ENCODE measurements around the gene FANCC.
"Not testable (repeated sequence)": the region's sequence is repeated elsewhere in the genome, so short reads cannot be mapped to it uniquely, and the experiment has no call there.

FANCC gene

GRCh38 chr9:95204310-95204709 is 113.2 kb downstream of the FANCC start:
- Histone ChIP-seq H3K9me3 (ENCODE audit: severe bottlenecking) (no peaks in the 10 kb centered on the region), H3K36me3 (no peaks in the 10 kb centered on the region; the same call in 1 of the 2 replicates), H3K27me3 (ENCODE audit: insufficient read depth, low read depth, severe bottlenecking) (no peaks in the 10 kb centered on the region), H3K27ac (no peak overlapping the region), H3K4me3 (ENCODE audit: low read depth, low read length) (no peak overlapping the region)
- no peak for DNase-seq
- TF ChIP-seq CTCF (IDR thresholded peaks at IDR 0.05; ENCODE audit: low read depth, low read length), result no peak

GRCh38 chr9:95203019-95203418 is 114.5 kb downstream of the FANCC start:
- H3K27ac ChIP-seq; H3K36me3 ChIP-seq; H3K9me3 ChIP-seq (ENCODE audit: severe bottlenecking); H3K27me3 ChIP-seq (ENCODE audit: insufficient read depth, low read depth, severe bottlenecking); DNase-seq; H3K4me3 ChIP-seq (ENCODE audit: low read depth, low read length): not testable (repeated sequence)

- Histone ChIP-seq H3K27ac (no peak overlapping the region), H3K9me3 (ENCODE audit: severe bottlenecking) (no peaks in the 10 kb centered on the region), H3K27me3 (ENCODE audit: insufficient read depth, low read depth, severe bottlenecking) (no peaks in the 10 kb centered on the region), H3K4me3 (ENCODE audit: low read depth, low read length) (no peak overlapping the region), H3K36me3 (no peaks in the 10 kb centered on the region)
- no peak for DNase-seq
- no peak for TF ChIP-seq CTCF (IDR thresholded peaks at IDR 0.05; ENCODE audit: low read depth, low read length)
These were observed 115.3 kb downstream of the FANCC start for GRCh38 chr9:95202076-95202681.

- no peak overlapping the region for H3K4me3 ChIP-seq (ENCODE audit: low read depth, low read length)
- no peaks in the 10 kb centered on the region for H3K36me3 ChIP-seq
- H3K27me3 ChIP-seq (ENCODE audit: insufficient read depth, low read depth, severe bottlenecking), result no peaks in the 10 kb centered on the region
- H3K27ac ChIP-seq, result no peak overlapping the region
- TF ChIP-seq CTCF (IDR thresholded peaks at IDR 0.05; ENCODE audit: low read depth, low read length), result no peak
- no peaks in the 10 kb centered on the region for H3K9me3 ChIP-seq (ENCODE audit: severe bottlenecking)
- no peak for DNase-seq
These were observed 116.3 kb downstream of the FANCC start for GRCh38 chr9:95201206-95201605.

GRCh38 chr9:95197692-95198271 is 119.7 kb downstream of the FANCC start:
- DNase-seq, result no peak
- H3K9me3 ChIP-seq (ENCODE audit: severe bottlenecking), result no peaks in the 10 kb centered on the region
- H3K27ac ChIP-seq, result no peak overlapping the region
- H3K36me3 ChIP-seq, result no peaks in the 10 kb centered on the region
- no peaks in the 10 kb centered on the region for H3K27me3 ChIP-seq (ENCODE audit: insufficient read depth, low read depth, severe bottlenecking)
- H3K4me3 ChIP-seq (ENCODE audit: low read depth, low read length), result no peak overlapping the region
- no peak for TF ChIP-seq CTCF (IDR thresholded peaks at IDR 0.05; ENCODE audit: low read depth, low read length)

GRCh38 chr9:95193480-95193879 is 124.0 kb downstream of the FANCC start:
- H3K36me3 ChIP-seq, result no peaks in the 10 kb centered on the region; the same call in 1 of the 2 replicates
- no peak overlapping the region for H3K4me3 ChIP-seq (ENCODE audit: low read depth, low read length)
- no peak overlapping the region for H3K27ac ChIP-seq
- DNase-seq, result no peak
- H3K27me3 ChIP-seq (ENCODE audit: insufficient read depth, low read depth, severe bottlenecking), result no peaks in the 10 kb centered on the region
- TF ChIP-seq CTCF (IDR thresholded peaks at IDR 0.05; ENCODE audit: low read depth, low read length), result no peak
- no peaks in the 10 kb centered on the region for H3K9me3 ChIP-seq (ENCODE audit: severe bottlenecking)

Data from WERI-Rb-1 (cell line).